GM18526 (cell line): Measurements from ENCODE around the gene SNX5.

Experiments used
- POLR2A ChIP-seq: IDR thresholded peaks from 3 replicates; pipeline ENCODE4 v1.6.1; 2011; ENCODE audit not compliant: insufficient read length; ENCODE audit errors: extremely low read depth

Gene SNX5

GRCh38 chr20:17956099-17956685 is 12.4 kb downstream of the SNX5 start:
- TF ChIP-seq POLR2A = no peak

- TF ChIP-seq POLR2A = no peak
Observed at GRCh38 chr20:17955302-17955701, 13.3 kb downstream of the SNX5 start.

GRCh38 chr20:17953935-17954334 is 14.7 kb downstream of the SNX5 start:
- TF ChIP-seq POLR2A = no peak

- no peak for TF ChIP-seq POLR2A
Observed at GRCh38 chr20:17952692-17953684, 15.6 kb downstream of the SNX5 start.

- no peak for TF ChIP-seq POLR2A
Observed at GRCh38 chr20:17951323-17951722, 17.3 kb downstream of the SNX5 start.

GRCh38 chr20:17950670-17951069 is 17.9 kb downstream of the SNX5 start:
- TF ChIP-seq POLR2A = no peak

- no peak for TF ChIP-seq POLR2A
Observed at GRCh38 chr20:17949899-17950298, 18.7 kb downstream of the SNX5 start.

- TF ChIP-seq POLR2A = no peak
Observed at GRCh38 chr20:17948442-17948841, 20.2 kb downstream of the SNX5 start.

GRCh38 chr20:17947474-17947815 is 21.1 kb downstream of the SNX5 start:
- TF ChIP-seq POLR2A = no peak

- no peak for TF ChIP-seq POLR2A
Observed at GRCh38 chr20:17946572-17947473, 21.8 kb downstream of the SNX5 start.

GRCh38 chr20:17946040-17946439 is 22.6 kb downstream of the SNX5 start:
- no peak for TF ChIP-seq POLR2A

GRCh38 chr20:17944854-17945474 is 23.6 kb downstream of the SNX5 start:
- TF ChIP-seq POLR2A = no peak

GRCh38 chr20:17943343-17943742 is 25.3 kb downstream of the SNX5 start:
- TF ChIP-seq POLR2A = no peak

GRCh38 chr20:17941826-17942196 is 26.8 kb downstream of the SNX5 start:
- no peak for TF ChIP-seq POLR2A
